ENCODE results near the gene ABLIM2. TPM values are rescaled to one million over a fixed set of nuclear protein-coding genes. Genes with fewer than 3 reads are reported as not detected.

ABLIM2 gene
- total and polyA plus RNA-seq, 2 donors (not counting 1 experiment from before 2014, with no cell fraction given), result 3.3 to 79.0 TPM

GRCh38 chr4:8153441-8153840 lies 5.2 kb downstream of the ABLIM2 start:
- no peak overlapping the region for H3K27ac ChIP-seq (ENCODE audit: low read length in 2 of 2)
- CTCF ChIA-PET, result interaction anchor here (0.7 to 1.3 kb wide), 2 partner anchors 23 to 40 kb away, joined by 3 to 4 read pairs; no protein-coding TSS in a partner anchor
- intact Hi-C loops (cut with micrococcal nuclease), result no loop called here

GRCh38 chr4:8152865-8153257 lies 5.8 kb downstream of the ABLIM2 start:
- TF ChIP-seq EZH2 (IDR thresholded peaks at IDR 0.05; ENCODE audit: borderline replicate concordance, insufficient read depth, low read depth, low read length, poor library complexity, severe bottlenecking) (no peak), CTCF (IDR thresholded peaks at IDR 0.05) (no peak)
- no peak overlapping the region for H3K27ac ChIP-seq (ENCODE audit: low read length in 2 of 2)
- H3K4me1 Mint-ChIP-seq, result peaks cover 10% of the 10 kb centered on the region
- H2AFZ ChIP-seq (ENCODE audit: insufficient read depth, low read depth, low read length, poor library complexity, severe bottlenecking), result no peak overlapping the region
- H3K9ac ChIP-seq (ENCODE audit: low read length), result no peak overlapping the region
- H3K4me3 Mint-ChIP-seq, result no peak overlapping the region
- ATAC-seq (ENCODE audit: low read depth), result no peak
- H3K79me2 ChIP-seq (ENCODE audit: control insufficient read depth, insufficient read depth, low read length), result no peaks in the 10 kb centered on the region
- no peaks in the 10 kb centered on the region for H3K9me3 Mint-ChIP-seq (ENCODE audit: insufficient read depth)
- no peak overlapping the region for H3K4me3 ChIP-seq (ENCODE audit: control extremely low read depth in 1 of 5, extremely low read depth in 1 of 5, insufficient read depth in 1 of 5, low read depth in 2 of 5, low read length in 4 of 5)
- H3K27ac Mint-ChIP-seq, result no peak overlapping the region
- H3K27me3 ChIP-seq (replicated peaks in 1 of 4; ENCODE audit: control extremely low read depth in 1 of 4, control insufficient read depth in 3 of 4, insufficient read depth in 4 of 4, low read length in 3 of 4), result peaks cover 0 to 11% (median 7%) of the 10 kb centered on the region in 4 experiments
- DNase-seq, result no peak
- ChIA-PET CTCF (no interaction called here), POLR2A (no interaction called here)
- intact Hi-C loops (cut with micrococcal nuclease), result no loop called here
- 70% methylated on average over 6 of the region's 6 CpGs for WGBS (ENCODE audit: insufficient coverage)
- peaks cover 12% of the 10 kb centered on the region for H3K27me3 Mint-ChIP-seq
- no peaks in the 10 kb centered on the region for H4K20me1 ChIP-seq (ENCODE audit: control insufficient read depth, insufficient read depth, low read length, poor library complexity, severe bottlenecking)
- H3K4me1 ChIP-seq (ENCODE audit: control insufficient read depth in 2 of 2, insufficient read depth in 2 of 2, low read length in 2 of 2), result peaks cover 6 to 7% of the 10 kb centered on the region in 2 donors
- no peaks in the 10 kb centered on the region for H3K36me3 ChIP-seq (replicated peaks in 1 of 2; ENCODE audit: control extremely low read depth in 1 of 2, control insufficient read depth in 1 of 2, extremely low read depth in 1 of 2, insufficient read depth in 2 of 2, low read length in 1 of 2)
- peaks cover 0 to 5% (median 0%) of the 10 kb centered on the region in 3 donors for H3K9me3 ChIP-seq (ENCODE audit: control extremely low read depth in 1 of 3, control insufficient read depth in 2 of 3, insufficient read depth in 1 of 3, low read length in 2 of 3)
- H3K4me2 ChIP-seq (replicated peaks; ENCODE audit: low read depth, low read length, poor library complexity, severe bottlenecking), result no peak overlapping the region

More at GRCh38 chr4:8153441-8153840, 5.2 kb downstream of the ABLIM2 start:
- Histone ChIP-seq H3K4me1 (ENCODE audit: control insufficient read depth in 2 of 2, insufficient read depth in 2 of 2, low read length in 2 of 2) (peaks cover 11% of the 10 kb centered on the region in 2 donors), H3K79me2 (ENCODE audit: control insufficient read depth, insufficient read depth, low read length) (no peaks in the 10 kb centered on the region), H3K36me3 (replicated peaks in 1 of 2; ENCODE audit: control extremely low read depth in 1 of 2, control insufficient read depth in 1 of 2, extremely low read depth in 1 of 2, insufficient read depth in 2 of 2, low read length in 1 of 2) (no peaks in the 10 kb centered on the region), H4K20me1 (ENCODE audit: control insufficient read depth, insufficient read depth, low read length, poor library complexity, severe bottlenecking) (no peaks in the 10 kb centered on the region), H3K9ac (ENCODE audit: low read length) (no peak overlapping the region), H3K4me3 (ENCODE audit: control extremely low read depth in 1 of 5, extremely low read depth in 1 of 5, insufficient read depth in 1 of 5, low read depth in 2 of 5, low read length in 4 of 5) (no peak overlapping the region), H3K4me2 (replicated peaks; ENCODE audit: low read depth, low read length, poor library complexity, severe bottlenecking) (no peak overlapping the region), H3K9me3 (ENCODE audit: control extremely low read depth in 1 of 3, control insufficient read depth in 2 of 3, insufficient read depth in 1 of 3, low read length in 2 of 3) (peaks cover 0 to 5% (median 0%) of the 10 kb centered on the region in 3 donors), H2AFZ (ENCODE audit: insufficient read depth, low read depth, low read length, poor library complexity, severe bottlenecking) (no peak overlapping the region), H3K27me3 (replicated peaks in 1 of 4; ENCODE audit: control extremely low read depth in 1 of 4, control insufficient read depth in 3 of 4, insufficient read depth in 4 of 4, low read length in 3 of 4) (peaks cover 0 to 16% (median 10%) of the 10 kb centered on the region in 4 experiments)
- TF ChIP-seq EZH2 (IDR thresholded peaks at IDR 0.05; ENCODE audit: borderline replicate concordance, insufficient read depth, low read depth, low read length, poor library complexity, severe bottlenecking), result no peak
- TF ChIP-seq CTCF (IDR thresholded peaks at IDR 0.05), result no peak
- Mint-ChIP-seq H3K27ac (no peak overlapping the region), H3K4me3 (no peak overlapping the region), H3K27me3 (peaks cover 12% of the 10 kb centered on the region), H3K4me1 (peaks cover 10% of the 10 kb centered on the region), H3K9me3 (ENCODE audit: insufficient read depth) (no peaks in the 10 kb centered on the region)
- DNase-seq (no peak), ATAC-seq (ENCODE audit: low read depth) (no peak)
- WGBS (ENCODE audit: insufficient coverage), result 91% methylated on average over 5 of the region's 10 CpGs
- POLR2A ChIA-PET, result no interaction called here
